ENCODE data around the gene GMDS.

The GMDS gene

DNA sequence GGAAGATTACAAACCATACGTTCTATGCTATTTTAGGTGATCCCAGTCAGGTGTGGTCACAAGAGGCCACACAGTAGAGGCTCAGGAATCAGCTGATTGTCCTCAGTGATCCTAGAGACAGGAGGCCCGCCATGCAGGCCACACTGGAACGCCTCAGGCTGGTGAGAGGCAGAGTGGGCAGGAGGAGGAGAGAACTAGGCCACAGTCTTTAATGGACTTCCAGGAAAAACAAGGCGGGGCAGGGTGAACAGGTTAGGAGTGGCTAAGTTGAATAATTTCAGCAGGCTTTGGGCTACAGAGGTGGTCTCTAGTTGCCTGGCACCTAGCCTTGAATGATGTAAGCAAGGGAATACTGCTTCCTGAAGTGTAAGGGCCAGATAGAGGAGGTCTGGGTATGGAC lies 101.2 kb downstream of the GMDS start:
- Histone ChIP-seq H4K12ac (ENCODE audit: low read depth, low read length) (no peak overlapping the region), H3K79me2 (ENCODE audit: control insufficient read depth, insufficient read depth, low read length, poor library complexity) (peaks cover 4% of the 10 kb centered on the region), H2AFZ (ENCODE audit: insufficient read depth, low read length, poor library complexity) (no peak overlapping the region), H2BK5ac (ENCODE audit: low read depth, low read length, poor library complexity) (no peak overlapping the region), H4K8ac (ENCODE audit: low read depth, low read length) (no peak overlapping the region), H3K9ac (ENCODE audit: low read length) (no peak overlapping the region), H2AK5ac (ENCODE audit: low read length) (no peak overlapping the region), H3K36me3 (ENCODE audit: control insufficient read depth in 1 of 2, insufficient read depth in 2 of 2, low read length in 2 of 2) (no peaks in the 10 kb centered on the region), H3K4me2 (ENCODE audit: low read length) (no peak overlapping the region), H3K4me3 (ENCODE audit: low read depth, low read length) (no peak overlapping the region), H3K79me1 (ENCODE audit: low read length) (peaks cover 12% of the 10 kb centered on the region), H3K27ac (ENCODE audit: low read depth, low read length) (no peak overlapping the region), H2BK12ac (ENCODE audit: low read length) (no peak overlapping the region), H3K9me3 (ENCODE audit: insufficient read depth, low read depth, low read length) (no peaks in the 10 kb centered on the region), H3K23ac (ENCODE audit: low read length) (no peak overlapping the region), H3K18ac (ENCODE audit: low read length) (no peak overlapping the region), H3K4ac (ENCODE audit: low read depth, low read length) (no peak overlapping the region), H3K14ac (ENCODE audit: low read length) (no peak overlapping the region), H2BK120ac (ENCODE audit: insufficient read depth, low read length, poor library complexity) (no peak overlapping the region), H4K91ac (ENCODE audit: low read depth, low read length) (no peak overlapping the region), H3K4me1 (ENCODE audit: control insufficient read depth in 1 of 2, insufficient read depth in 2 of 2, low read length in 2 of 2) (peaks cover 15 to 18% of the 10 kb centered on the region in 2 experiments), H3K27me3 (ENCODE audit: insufficient read depth, low read length) (no peaks in the 10 kb centered on the region)
- no CpG with 5 or more reads among the region's 4 CpGs for WGBS (ENCODE audit: extremely low coverage, insufficient coverage, insufficient read length)
- no peak for DNase-seq

GRCh38 chr6:2141644-2142290 lies 103.6 kb downstream of the GMDS start:
- DNase-seq, result no peak
- peaks cover 12% of the 10 kb centered on the region for H3K79me1 ChIP-seq (ENCODE audit: low read length)
- 97% methylated on average over 2 of the region's 16 CpGs for WGBS (ENCODE audit: extremely low coverage, insufficient coverage, insufficient read length)

GRCh38 chr6:2140438-2141128 lies 104.8 kb downstream of the GMDS start:
- Histone ChIP-seq H3K27ac (ENCODE audit: low read depth, low read length) (peak overlapping the region; percentile 80), H3K4me1 (ENCODE audit: control insufficient read depth in 1 of 2, insufficient read depth in 2 of 2, low read length in 2 of 2) (peaks cover 15 to 18% of the 10 kb centered on the region in 2 experiments), H2BK5ac (ENCODE audit: low read depth, low read length, poor library complexity) (peak overlapping the region; percentile 65), H4K91ac (ENCODE audit: low read depth, low read length) (peak overlapping the region; percentile 23), H2BK12ac (ENCODE audit: low read length) (peak overlapping the region; percentile 59), H4K12ac (ENCODE audit: low read depth, low read length) (no peak overlapping the region), H3K4ac (ENCODE audit: low read depth, low read length) (no peak overlapping the region), H3K14ac (ENCODE audit: low read length) (no peak overlapping the region), H3K18ac (ENCODE audit: low read length) (no peak overlapping the region), H3K4me2 (ENCODE audit: low read length) (no peak overlapping the region), H3K9ac (ENCODE audit: low read length) (no peak overlapping the region), H3K9me3 (ENCODE audit: insufficient read depth, low read depth, low read length) (no peaks in the 10 kb centered on the region), H3K36me3 (ENCODE audit: control insufficient read depth in 1 of 2, insufficient read depth in 2 of 2, low read length in 2 of 2) (no peaks in the 10 kb centered on the region), H4K8ac (ENCODE audit: low read depth, low read length) (no peak overlapping the region), H2BK120ac (ENCODE audit: insufficient read depth, low read length, poor library complexity) (peak overlapping the region; percentile 79), H3K79me2 (ENCODE audit: control insufficient read depth, insufficient read depth, low read length, poor library complexity) (peaks cover 4% of the 10 kb centered on the region), H2AK5ac (ENCODE audit: low read length) (no peak overlapping the region), H2AFZ (ENCODE audit: insufficient read depth, low read length, poor library complexity) (no peak overlapping the region), H3K23ac (ENCODE audit: low read length) (no peak overlapping the region), H3K4me3 (ENCODE audit: low read depth, low read length) (no peak overlapping the region), H3K79me1 (ENCODE audit: low read length) (peaks cover 12% of the 10 kb centered on the region), H3K27me3 (ENCODE audit: insufficient read depth, low read length) (no peaks in the 10 kb centered on the region)
- no CpG with 5 or more reads among the region's 6 CpGs for WGBS (ENCODE audit: extremely low coverage, insufficient coverage, insufficient read length)
- peak in 1 of 2 donors; percentile 22 for DNase-seq

More at GRCh38 chr6:2141644-2142290, 103.6 kb downstream of the GMDS start:
- no peak overlapping the region for H3K27ac ChIP-seq (ENCODE audit: low read depth, low read length)
- H2AK5ac ChIP-seq (ENCODE audit: low read length), result peak overlapping the region; percentile 95
- H3K14ac ChIP-seq (ENCODE audit: low read length), result peak overlapping the region; percentile 83
- peak overlapping the region; percentile 35 for H3K4ac ChIP-seq (ENCODE audit: low read depth, low read length)
- H2AFZ ChIP-seq (ENCODE audit: insufficient read depth, low read length, poor library complexity), result peak overlapping the region; percentile 66
- peak overlapping the region; percentile 65 for H4K8ac ChIP-seq (ENCODE audit: low read depth, low read length)
- H3K27me3 ChIP-seq (ENCODE audit: insufficient read depth, low read length), result no peaks in the 10 kb centered on the region
- H3K18ac ChIP-seq (ENCODE audit: low read length), result peak overlapping the region; percentile 93
- H4K91ac ChIP-seq (ENCODE audit: low read depth, low read length), result peak overlapping the region; percentile 82
- peak overlapping the region; percentile 68 for H2BK120ac ChIP-seq (ENCODE audit: insufficient read depth, low read length, poor library complexity)
- peak overlapping the region; percentile 52 for H2BK5ac ChIP-seq (ENCODE audit: low read depth, low read length, poor library complexity)
- H3K4me2 ChIP-seq (ENCODE audit: low read length), result no peak overlapping the region
- H3K23ac ChIP-seq (ENCODE audit: low read length), result no peak overlapping the region
- no peaks in the 10 kb centered on the region for H3K36me3 ChIP-seq (ENCODE audit: control insufficient read depth in 1 of 2, insufficient read depth in 2 of 2, low read length in 2 of 2)
- H3K9me3 ChIP-seq (ENCODE audit: insufficient read depth, low read depth, low read length), result no peaks in the 10 kb centered on the region
- H3K4me3 ChIP-seq (ENCODE audit: low read depth, low read length), result no peak overlapping the region
- peaks cover 4% of the 10 kb centered on the region for H3K79me2 ChIP-seq (ENCODE audit: control insufficient read depth, insufficient read depth, low read length, poor library complexity)
- no peak overlapping the region for H4K12ac ChIP-seq (ENCODE audit: low read depth, low read length)
- no peak overlapping the region for H3K9ac ChIP-seq (ENCODE audit: low read length)
- H2BK12ac ChIP-seq (ENCODE audit: low read length), result peak overlapping the region; percentile 98
- H3K4me1 ChIP-seq (ENCODE audit: control insufficient read depth in 1 of 2, insufficient read depth in 2 of 2, low read length in 2 of 2), result peaks cover 15 to 18% of the 10 kb centered on the region in 2 experiments

- Histone ChIP-seq H3K27ac (ENCODE audit: low read depth, low read length) (no peak overlapping the region), H3K4me1 (ENCODE audit: control insufficient read depth in 1 of 2, insufficient read depth in 2 of 2, low read length in 2 of 2) (peaks cover 8 to 18% of the 10 kb centered on the region in 2 experiments), H4K91ac (ENCODE audit: low read depth, low read length) (no peak overlapping the region), H3K79me1 (ENCODE audit: low read length) (peaks cover 15% of the 10 kb centered on the region), H3K9me3 (ENCODE audit: insufficient read depth, low read depth, low read length) (no peaks in the 10 kb centered on the region), H3K23ac (ENCODE audit: low read length) (no peak overlapping the region), H3K27me3 (ENCODE audit: insufficient read depth, low read length) (no peaks in the 10 kb centered on the region), H3K18ac (ENCODE audit: low read length) (no peak overlapping the region), H3K79me2 (ENCODE audit: control insufficient read depth, insufficient read depth, low read length, poor library complexity) (peaks cover 2% of the 10 kb centered on the region), H3K36me3 (ENCODE audit: control insufficient read depth in 1 of 2, insufficient read depth in 2 of 2, low read length in 2 of 2) (no peaks in the 10 kb centered on the region), H4K12ac (ENCODE audit: low read depth, low read length) (no peak overlapping the region), H2BK120ac (ENCODE audit: insufficient read depth, low read length, poor library complexity) (no peak overlapping the region), H3K4me3 (ENCODE audit: low read depth, low read length) (no peak overlapping the region), H2AFZ (ENCODE audit: insufficient read depth, low read length, poor library complexity) (no peak overlapping the region), H2BK12ac (ENCODE audit: low read length) (no peak overlapping the region), H3K9ac (ENCODE audit: low read length) (no peak overlapping the region), H3K4ac (ENCODE audit: low read depth, low read length) (no peak overlapping the region), H4K8ac (ENCODE audit: low read depth, low read length) (no peak overlapping the region), H3K4me2 (ENCODE audit: low read length) (no peak overlapping the region), H2BK5ac (ENCODE audit: low read depth, low read length, poor library complexity) (no peak overlapping the region), H3K14ac (ENCODE audit: low read length) (no peak overlapping the region), H2AK5ac (ENCODE audit: low read length) (no peak overlapping the region)
- no CpG with 5 or more reads among the region's 2 CpGs for WGBS (ENCODE audit: extremely low coverage, insufficient coverage, insufficient read length)
- DNase-seq, result no peak
Observed at GRCh38 chr6:2135401-2135800, 110.0 kb downstream of the GMDS start.
